Neuron (in vitro differentiated cells): ENCODE results near the gene TNFRSF1A.
A peak's percentile ranks its signal among the peaks of the same experiment; 100 is the strongest.

Experiments used
- H2AFZ ChIP-seq: one replicate; pipeline ENCODE4 v1.6.1; 2013; ENCODE audit warnings: low read depth, mild to moderate bottlenecking, inconsistent platforms, low read length, moderate library complexity
- H3K27me3 ChIP-seq: one replicate; pipeline ENCODE4 v1.6.1; 2013; ENCODE audit warnings: low read length; ENCODE audit not compliant: insufficient read depth
- H3K36me3 ChIP-seq: one replicate; pipeline ENCODE4 v1.6.1; 2013; ENCODE audit warnings: low read length; ENCODE audit not compliant: insufficient read depth
- H3K4me1 ChIP-seq: one replicate; pipeline ENCODE4 v1.6.1; 2013; ENCODE audit warnings: low read length; ENCODE audit not compliant: insufficient read depth
- H3K4me3 ChIP-seq: 2 replicates; pipeline ENCODE4 v1.5.1; 2013; ENCODE audit warnings: mild to moderate bottlenecking, low read length, moderate library complexity
- H3K9me3 ChIP-seq: one replicate; pipeline ENCODE4 v1.6.1; 2013; ENCODE audit warnings: low read length

TNFRSF1A gene

DNA sequence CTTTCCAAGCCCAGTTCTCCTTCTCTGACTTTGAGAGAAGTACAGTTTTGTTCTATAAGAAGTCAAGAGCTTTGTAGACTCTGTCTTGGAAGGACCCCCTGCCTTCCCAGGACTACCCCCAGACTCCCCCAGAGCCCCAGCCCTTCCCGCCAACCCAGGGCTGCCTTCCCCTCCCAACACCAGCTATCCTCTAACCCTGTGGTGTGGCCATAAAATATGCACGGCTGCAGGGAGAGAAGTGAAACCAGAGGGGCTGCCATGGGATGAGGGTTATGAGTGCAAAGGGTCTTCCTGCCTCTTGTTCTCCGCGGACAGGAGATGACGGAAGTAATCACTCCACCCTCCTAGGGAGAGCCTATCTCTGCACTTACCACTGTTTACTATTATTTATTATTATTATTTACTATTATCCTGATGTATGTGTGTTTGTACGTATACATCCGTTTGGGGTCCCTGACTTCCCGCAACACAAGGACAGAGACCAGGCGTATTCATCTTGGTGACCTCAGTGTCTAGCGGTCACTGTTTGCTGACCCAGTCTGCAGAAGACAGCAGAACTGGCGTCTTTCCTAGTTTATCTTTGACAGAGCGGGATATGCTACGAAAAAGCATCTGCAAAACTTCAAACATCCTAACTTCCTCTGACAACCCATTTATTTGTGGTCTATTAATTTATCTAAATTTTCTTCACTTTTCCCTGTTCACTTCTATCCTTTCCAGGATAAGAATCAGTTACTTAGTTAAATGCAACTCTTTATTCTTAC lies 37.0 kb upstream of the TNFRSF1A start:
- Histone ChIP-seq H3K4me3 (no peak overlapping the region), H3K36me3 (no peaks in the 10 kb centered on the region), H2AFZ (no peak overlapping the region), H3K9me3 (no peaks in the 10 kb centered on the region), H3K4me1 (peaks cover 30% of the 10 kb centered on the region), H3K27me3 (no peaks in the 10 kb centered on the region)

DNA sequence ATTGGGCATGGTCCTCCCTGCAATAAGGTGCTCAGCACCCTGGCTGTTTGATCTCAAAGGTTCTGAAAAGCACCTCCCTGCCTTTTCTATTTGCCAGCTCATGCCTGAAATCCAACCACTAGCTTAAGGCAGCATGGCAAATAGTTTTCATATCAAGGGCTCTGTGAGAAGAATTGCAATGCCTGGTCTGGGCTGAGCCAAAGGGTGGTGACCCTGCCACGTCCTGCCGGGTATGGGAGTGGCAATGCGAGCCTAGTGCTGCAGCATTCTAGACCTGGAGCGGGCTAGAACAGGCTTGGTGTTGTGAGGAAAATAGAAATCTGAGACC lies 35.8 kb upstream of the TNFRSF1A start:
- H3K36me3 ChIP-seq, result no peaks in the 10 kb centered on the region
- H3K27me3 ChIP-seq, result no peaks in the 10 kb centered on the region
- no peak overlapping the region for H2AFZ ChIP-seq
- peaks cover 33% of the 10 kb centered on the region for H3K4me1 ChIP-seq
- H3K4me3 ChIP-seq, result no peak overlapping the region
- no peaks in the 10 kb centered on the region for H3K9me3 ChIP-seq

DNA sequence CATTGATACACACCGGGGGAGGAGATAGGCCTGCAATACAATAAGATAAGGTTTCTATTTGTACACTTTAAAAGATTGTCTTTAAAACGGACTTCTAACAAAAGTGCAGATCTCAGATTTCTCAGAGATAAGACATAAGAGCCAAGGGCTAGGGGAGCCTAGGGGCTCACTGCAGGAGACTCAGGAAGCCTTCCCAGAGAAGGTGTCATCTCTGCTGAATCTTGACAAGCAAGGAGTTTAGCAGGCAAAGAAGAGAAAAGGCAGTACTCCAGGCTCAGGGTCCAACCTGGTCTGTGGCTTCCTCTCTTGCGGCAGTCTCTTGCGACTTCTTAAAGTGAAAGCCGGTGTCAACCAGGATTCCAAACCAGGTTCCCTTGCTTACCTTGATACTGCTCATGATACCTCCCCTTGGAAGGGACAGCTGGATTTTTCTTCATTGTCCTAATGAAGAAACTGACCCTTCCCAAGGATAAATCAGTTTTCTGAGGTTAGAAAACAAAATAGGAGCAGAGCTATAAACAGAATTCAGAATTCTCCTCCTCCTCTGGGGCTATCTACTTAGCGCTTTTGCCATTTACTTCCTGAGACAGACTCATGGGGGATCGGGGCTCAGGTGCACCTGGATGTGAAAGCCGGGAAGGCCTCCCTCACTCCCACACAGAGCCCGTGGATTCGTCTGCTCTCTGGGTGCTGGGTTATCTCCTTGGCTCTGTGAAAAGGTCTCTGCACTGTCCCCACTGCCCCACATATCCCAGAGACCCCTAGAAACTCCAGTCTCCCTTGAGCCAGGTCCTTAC lies 35.2 kb upstream of the TNFRSF1A start:
- no peak overlapping the region for H3K4me3 ChIP-seq
- H2AFZ ChIP-seq, result peak overlapping the region; percentile 56
- H3K9me3 ChIP-seq, result no peaks in the 10 kb centered on the region
- H3K36me3 ChIP-seq, result no peaks in the 10 kb centered on the region
- peaks cover 36% of the 10 kb centered on the region for H3K4me1 ChIP-seq
- H3K27me3 ChIP-seq, result no peaks in the 10 kb centered on the region

DNA sequence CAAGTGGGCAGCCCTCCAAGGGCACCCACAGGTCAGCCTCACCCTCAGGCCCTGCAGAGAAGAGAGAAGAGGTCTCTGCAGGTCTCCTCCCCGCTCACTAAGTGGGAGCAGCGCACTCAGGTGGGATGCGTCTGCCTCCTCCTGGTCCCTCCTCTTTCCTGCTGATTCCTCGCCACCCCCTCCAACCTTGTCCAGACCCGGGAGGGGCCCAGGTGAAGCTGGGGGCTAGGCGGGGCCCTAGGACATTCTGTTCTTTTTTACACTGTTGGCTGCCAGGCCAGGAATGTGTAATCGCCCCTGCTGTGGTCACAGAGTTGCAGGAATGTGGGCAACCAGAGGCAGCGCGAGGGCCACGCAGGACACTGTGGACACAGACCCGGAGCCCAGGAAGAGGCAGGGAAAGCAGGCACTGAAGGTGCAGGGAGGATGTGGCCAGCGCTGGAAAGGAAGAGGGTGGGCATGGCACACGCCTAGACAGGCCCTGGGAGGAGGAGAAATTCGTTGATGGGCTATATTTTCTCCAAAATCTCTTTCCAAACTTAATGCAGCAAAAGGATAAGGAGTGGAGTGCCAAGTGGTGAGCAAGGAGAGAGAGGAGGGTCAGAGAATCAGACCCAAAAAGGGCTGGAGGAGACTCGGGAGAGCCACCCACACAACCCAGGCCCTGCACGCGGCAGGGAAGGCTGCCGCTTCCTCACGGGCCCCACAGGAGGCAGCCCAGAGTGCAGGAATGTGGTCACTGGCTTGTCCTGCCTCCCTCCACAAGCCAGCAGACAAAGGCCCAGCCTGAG lies 34.4 kb upstream of the TNFRSF1A start:
- Histone ChIP-seq H3K4me3 (no peak overlapping the region), H3K9me3 (no peaks in the 10 kb centered on the region), H3K4me1 (peaks cover 36% of the 10 kb centered on the region), H3K27me3 (no peaks in the 10 kb centered on the region), H2AFZ (peak overlapping the region; percentile 56), H3K36me3 (no peaks in the 10 kb centered on the region)

DNA sequence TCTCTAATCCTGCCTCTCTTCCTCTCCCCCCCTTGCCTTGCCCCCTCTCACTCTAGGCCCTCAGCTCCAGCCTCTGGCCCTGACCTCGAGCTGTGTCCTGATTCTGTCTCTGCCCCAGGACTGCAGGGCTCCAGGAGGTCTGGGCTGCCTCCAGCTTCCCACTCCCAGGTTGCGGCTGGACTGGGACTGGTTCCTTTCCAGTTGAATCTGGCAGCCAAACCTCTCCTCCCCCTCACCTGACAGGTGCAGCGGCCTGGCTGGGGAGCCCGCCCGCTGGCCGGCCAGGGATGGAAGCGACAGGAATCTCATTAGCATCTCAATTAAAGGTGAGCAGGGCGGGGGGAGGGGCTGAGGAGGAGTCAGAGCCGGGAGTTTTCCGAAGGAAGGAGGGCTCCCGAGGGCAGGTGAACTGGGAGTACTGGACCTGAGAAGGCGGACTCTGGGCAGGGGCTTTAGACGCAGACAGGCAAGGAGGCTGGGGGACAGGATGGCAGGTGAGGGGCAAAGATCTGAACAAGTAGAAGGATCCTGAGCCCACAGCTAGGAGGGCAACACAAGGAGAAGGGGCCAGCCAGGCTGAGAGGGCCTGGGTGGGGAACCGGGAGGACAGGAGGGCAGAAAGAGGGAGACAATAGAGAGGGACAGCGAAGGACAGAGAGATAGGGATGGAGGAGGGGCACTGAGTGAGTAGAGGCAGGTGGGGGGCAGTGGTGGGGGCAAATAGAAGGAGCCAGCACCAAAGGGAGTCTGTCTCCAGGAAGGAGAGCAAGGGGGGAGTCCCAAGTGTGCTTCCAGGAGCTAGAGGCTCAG lies 33.6 kb upstream of the TNFRSF1A start, which contains the start of gene SCNN1A:
SCNN1A (minus strand) TSS at position 295 of the 810 bp plus-strand sequence. CDS start 780 bp downstream, outside the sequence.
- Histone ChIP-seq H2AFZ (peak within 1 kb of the TSS; percentile 56), H3K9me3 (no peaks in the 10 kb centered on the region), H3K27me3 (no peaks in the 10 kb centered on the region), H3K4me3 (no peak within 1 kb of the TSS), H3K4me1 (peaks cover 43% of the 10 kb centered on the region), H3K36me3 (no peaks in the 10 kb centered on the region)

DNA sequence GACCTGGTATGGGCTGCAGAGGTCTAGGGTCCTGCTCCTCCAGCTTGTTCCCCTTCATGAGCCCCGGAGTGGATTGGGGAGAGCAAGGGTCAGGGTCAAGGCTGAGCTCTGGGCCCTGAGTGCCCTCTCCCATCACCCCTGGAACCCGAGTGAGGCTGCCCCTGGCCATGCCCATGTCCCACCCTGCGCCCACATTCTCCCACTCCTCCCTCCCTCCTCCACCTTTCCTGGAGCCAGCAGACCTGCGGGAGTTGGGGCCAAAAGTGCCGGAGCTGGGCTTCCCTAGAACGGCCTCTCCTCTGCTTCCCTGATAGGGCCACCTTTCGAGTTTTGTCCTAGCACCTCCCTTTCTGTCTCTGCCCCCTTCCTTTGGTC lies 32.9 kb upstream of the TNFRSF1A start:
- Histone ChIP-seq H3K4me3 (no peak overlapping the region), H3K9me3 (no peaks in the 10 kb centered on the region), H3K27me3 (no peaks in the 10 kb centered on the region), H3K4me1 (peaks cover 43% of the 10 kb centered on the region), H2AFZ (no peak overlapping the region), H3K36me3 (no peaks in the 10 kb centered on the region)

DNA sequence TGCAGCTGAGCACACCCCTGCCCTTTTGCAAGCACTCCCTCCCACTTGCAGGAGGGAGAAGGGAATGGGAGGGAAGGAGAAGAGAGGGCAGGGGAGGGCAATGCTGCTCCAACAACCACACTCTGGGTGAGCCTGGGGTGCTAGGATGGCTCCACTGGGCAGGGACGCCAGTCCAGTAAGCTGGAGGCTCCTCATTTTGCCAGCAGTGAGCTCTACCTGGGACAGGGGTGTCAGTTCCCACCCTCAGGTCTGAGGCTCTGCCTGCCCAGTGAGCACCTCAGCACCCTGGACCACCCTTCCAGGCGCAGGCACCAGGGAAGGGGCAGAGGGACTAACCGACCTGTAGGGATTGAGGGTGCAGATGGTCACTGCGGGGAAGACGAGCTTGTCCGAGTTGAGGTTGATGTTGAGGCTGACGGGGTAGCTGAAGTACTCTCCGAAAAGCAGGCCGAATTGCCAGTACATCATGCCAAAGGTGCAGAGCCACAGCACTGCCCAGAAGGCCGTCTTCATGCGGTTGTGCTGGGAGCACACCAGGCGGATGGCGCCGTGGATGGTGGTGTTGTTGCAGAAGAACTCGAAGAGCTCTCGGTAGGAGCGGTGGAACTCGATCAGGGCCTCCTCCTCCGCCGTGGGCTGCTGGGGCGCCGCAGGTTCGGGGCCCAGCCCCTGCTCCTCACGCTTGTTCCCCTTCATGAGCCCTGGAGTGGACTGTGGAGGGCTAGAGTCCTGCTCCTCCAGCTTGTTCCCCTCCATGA lies 32.3 kb upstream of the TNFRSF1A start:
- no peak overlapping the region for H2AFZ ChIP-seq
- no peaks in the 10 kb centered on the region for H3K9me3 ChIP-seq
- H3K4me1 ChIP-seq, result peaks cover 43% of the 10 kb centered on the region
- H3K4me3 ChIP-seq, result no peak overlapping the region
- no peaks in the 10 kb centered on the region for H3K36me3 ChIP-seq
- H3K27me3 ChIP-seq, result no peaks in the 10 kb centered on the region

DNA sequence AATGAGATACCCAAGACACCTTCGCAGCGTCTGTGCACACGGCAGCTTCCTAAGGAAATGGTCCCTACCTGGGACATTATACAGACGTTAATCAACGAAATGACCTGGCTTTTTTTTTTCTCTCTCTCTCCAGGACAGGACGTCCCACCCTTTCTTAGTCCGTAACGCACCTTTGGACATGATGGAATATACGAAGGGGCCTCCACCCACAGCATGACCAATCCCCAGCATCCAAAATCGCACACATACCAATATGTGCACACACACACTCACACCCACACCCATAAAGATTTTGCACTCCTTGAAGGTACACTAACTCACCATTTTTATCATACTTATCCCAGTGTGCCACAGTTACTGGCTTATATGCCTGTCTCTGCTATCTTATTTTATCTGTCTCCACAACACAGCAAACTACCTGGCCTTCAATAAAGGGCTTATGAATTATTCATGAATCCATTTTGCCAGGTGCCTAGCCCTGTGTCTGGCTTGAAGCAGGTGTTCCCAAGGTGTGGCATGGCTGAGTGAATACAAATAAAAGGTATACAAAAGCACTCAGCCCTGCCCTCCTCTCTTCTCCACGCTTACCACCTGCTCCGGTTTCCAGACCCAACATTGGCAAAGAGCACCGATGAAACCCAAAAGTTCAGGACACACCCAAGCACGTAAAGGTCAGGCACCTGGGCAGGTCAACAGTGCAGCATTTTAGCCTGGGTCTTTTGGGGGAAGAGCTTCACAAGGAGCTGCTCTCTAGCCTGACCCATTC lies 31.3 kb upstream of the TNFRSF1A start:
- H3K4me3 ChIP-seq, result no peak overlapping the region
- no peaks in the 10 kb centered on the region for H3K9me3 ChIP-seq
- no peak overlapping the region for H2AFZ ChIP-seq
- H3K27me3 ChIP-seq, result no peaks in the 10 kb centered on the region
- H3K4me1 ChIP-seq, result peaks cover 42% of the 10 kb centered on the region
- H3K36me3 ChIP-seq, result no peaks in the 10 kb centered on the region

DNA sequence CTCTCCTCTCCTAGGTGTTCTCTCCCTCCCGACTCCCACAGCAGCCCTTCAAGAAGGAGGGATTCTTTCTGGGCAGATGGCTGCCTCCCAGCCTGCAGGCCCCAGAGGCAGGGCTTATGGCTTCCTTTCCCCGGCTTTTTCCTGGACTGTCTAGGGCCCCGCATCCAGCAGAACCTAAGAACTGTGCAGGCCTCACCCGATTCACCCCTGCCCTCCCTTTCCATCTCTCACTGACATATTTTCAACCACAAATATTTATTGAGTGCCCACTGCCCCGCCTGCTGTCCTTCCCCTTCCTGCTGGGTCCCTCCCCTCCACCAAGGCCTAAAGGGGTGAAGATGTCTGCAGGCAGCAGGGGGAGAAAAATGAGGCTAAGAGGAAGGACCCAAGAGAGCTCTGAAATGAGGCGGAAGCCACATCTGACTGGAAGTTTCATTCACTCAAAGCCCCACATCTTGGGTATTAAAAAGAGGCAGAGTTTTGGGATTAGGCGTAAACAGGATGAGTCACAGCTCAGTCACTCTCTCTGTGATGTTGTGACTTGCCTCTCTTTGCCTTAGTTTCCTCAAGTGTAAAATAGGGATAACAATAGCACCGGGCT lies 30.6 kb upstream of the TNFRSF1A start:
- Histone ChIP-seq H3K27me3 (no peaks in the 10 kb centered on the region), H2AFZ (peak overlapping the region; percentile 22), H3K36me3 (no peaks in the 10 kb centered on the region), H3K4me1 (peaks cover 39% of the 10 kb centered on the region), H3K4me3 (no peak overlapping the region), H3K9me3 (no peaks in the 10 kb centered on the region)

DNA sequence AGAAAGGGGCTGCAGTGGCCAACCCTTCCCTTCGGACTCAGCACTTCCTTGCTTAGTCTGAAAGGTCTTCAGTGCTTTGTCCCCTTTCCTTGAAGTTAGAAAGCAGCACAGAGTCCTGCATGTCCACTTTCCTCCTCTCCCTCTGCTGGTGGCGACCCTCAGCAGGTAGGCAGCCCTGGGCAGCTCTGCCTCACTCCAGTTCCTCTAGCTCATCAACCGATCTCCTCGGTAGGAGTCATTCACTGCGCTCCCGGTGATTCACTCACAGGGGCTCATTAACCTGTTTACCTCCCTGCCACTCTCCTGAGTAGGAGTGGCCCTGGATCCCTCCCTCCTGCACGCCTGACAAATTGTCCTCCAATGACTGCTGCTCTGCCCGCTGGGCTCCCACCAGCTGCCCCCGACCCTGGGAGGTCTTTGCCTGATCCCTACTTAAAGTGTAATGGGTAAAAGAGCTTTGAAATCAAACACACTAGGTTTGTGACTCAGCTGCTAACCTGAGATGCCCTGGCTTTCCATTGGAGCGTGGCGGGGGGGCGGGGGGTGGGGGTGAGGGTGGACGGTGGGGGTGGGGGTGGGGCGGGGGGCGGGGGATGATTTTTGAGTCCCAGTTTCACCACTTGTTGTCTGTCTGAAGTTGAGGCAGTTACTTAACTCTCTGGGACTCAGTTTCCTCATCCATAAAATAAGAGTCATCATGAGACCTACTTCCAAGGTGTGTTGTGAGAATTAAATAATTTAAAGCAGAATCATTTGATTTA lies 29.3 kb upstream of the TNFRSF1A start:
- H3K27me3 ChIP-seq, result no peaks in the 10 kb centered on the region
- no peaks in the 10 kb centered on the region for H3K9me3 ChIP-seq
- H3K4me1 ChIP-seq, result peaks cover 26% of the 10 kb centered on the region
- no peaks in the 10 kb centered on the region for H3K36me3 ChIP-seq
- no peak overlapping the region for H2AFZ ChIP-seq
- H3K4me3 ChIP-seq, result no peak overlapping the region

DNA sequence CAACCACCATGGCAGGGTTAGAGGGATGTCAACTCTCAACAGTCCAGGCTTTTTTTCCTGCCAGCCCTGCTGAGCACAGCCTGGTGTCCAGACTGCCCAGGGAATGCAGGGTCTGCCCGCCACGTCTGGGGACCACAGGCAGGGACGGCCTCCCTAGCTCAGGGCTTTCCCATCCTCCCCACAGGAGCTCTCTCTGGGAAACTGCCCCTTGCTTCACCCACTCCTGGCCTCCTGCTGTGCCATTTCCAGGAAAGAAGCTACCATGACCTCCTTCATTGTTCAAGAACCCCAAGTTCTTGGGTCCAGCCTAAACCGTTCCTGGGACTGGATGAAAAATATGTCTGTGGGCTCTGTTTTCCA lies 28.7 kb upstream of the TNFRSF1A start:
- Histone ChIP-seq H3K36me3 (no peaks in the 10 kb centered on the region), H3K4me3 (no peak overlapping the region), H3K9me3 (no peaks in the 10 kb centered on the region), H3K4me1 (peaks cover 20% of the 10 kb centered on the region), H3K27me3 (no peaks in the 10 kb centered on the region), H2AFZ (no peak overlapping the region)
